Uterus (tissue), 4 donors: Measurements from ENCODE around the gene SCN8A. TPM values are rescaled to one million over a fixed set of nuclear protein-coding genes. Genes with fewer than 3 reads are reported as not detected.
"Not testable (repeated sequence)": the region's sequence is repeated elsewhere in the genome, so short reads cannot be mapped to it uniquely, and the experiment has no call there.

Source experiments
- DNase-seq, 2 donors: peaks; one replicate each; pipeline ENCODE4 v3.0.0-alpha.2; 2019 to 2020
- H3K27ac ChIP-seq, 2 donors: fragments of 200-600 bp; sonication (generic); 1 replicate in 1 of 2; 2 replicates in 1 of 2; pipeline ENCODE4 v1.5.1; 2016 to 2018
- H3K27me3 ChIP-seq, 2 donors: fragments of 200-600 bp; sonication (generic); one replicate each; pipeline ENCODE4 v1.5.1; 2018 to 2019; ENCODE audit warnings: control low read depth in 1 of 2
- H3K36me3 ChIP-seq, 2 donors: fragments of 200-600 bp; sonication (generic); one replicate each; pipeline ENCODE4 v1.5.1; 2019; ENCODE audit warnings: control low read depth in 1 of 2
- H3K4me1 ChIP-seq, 2 donors: fragments of 200-600 bp; sonication (generic); one replicate each; pipeline ENCODE4 v1.5.1; 2018 to 2019; ENCODE audit warnings: control low read depth in 1 of 2
- H3K4me3 ChIP-seq, 2 donors: fragments of 200-600 bp; sonication (generic); 1 replicate in 1 of 2; 2 replicates in 1 of 2; pipeline ENCODE4 v1.5.1; 2018 to 2019; ENCODE audit warnings: mild to moderate bottlenecking in 1 of 2
- H3K9me3 ChIP-seq, 2 donors: fragments of 200-600 bp; sonication (generic); one replicate each; pipeline ENCODE4 v1.5.1; 2019; ENCODE audit warnings: control low read depth in 1 of 2
- POLR2A ChIP-seq, 2 donors: fragments of 450-650 bp; IDR thresholded peaks; one replicate each; pipeline ENCODE4 v1.6.1; 2016; ENCODE audit warnings: antibody characterized with exemption in 2 of 2, mild to moderate bottlenecking in 1 of 2, moderate library complexity in 1 of 2
- intact Hi-C: fragments of 100-400 bp; cut with DNase I; formaldehyde crosslinking; loops from one replicate; pipeline ENCODE4 v1.15.1; 2023; ENCODE audit warnings: low total_unique reads
- total RNA-seq, 4 donors: library from RNA; depleted of rRNA in 3 of 4; stranded (reverse); fragments of >200 nt in 3 of 4; gene quantifications; one replicate each; pipeline versions ENCODE4 v1.1.0 to v1.2.4, GENCODE V29; 2014 to 2023
- TF ChIP-seq, protein P1 (sequence below), 4 experiments: fragments of 200-600 bp in 2 of 4; fragments of 450-650 bp in 2 of 4; sonication (generic) in 2 of 4; IDR thresholded peaks; one replicate each; pipeline ENCODE4 v1.5.1; 2016 to 2019; ENCODE audit warnings: antibody characterized with exemption in 4 of 4, mild to moderate bottlenecking in 2 of 4, moderate library complexity in 1 of 4
- donor health status: DM: yes; HTN: yes; CAD: no.

Gene SCN8A
- 1 to 10 TPM in 3 of 4 donors, not detected in 1; 1.3 to 6.7 (median 3.0) TPM for total RNA-seq

- TF ChIP-seq, protein P1, sequence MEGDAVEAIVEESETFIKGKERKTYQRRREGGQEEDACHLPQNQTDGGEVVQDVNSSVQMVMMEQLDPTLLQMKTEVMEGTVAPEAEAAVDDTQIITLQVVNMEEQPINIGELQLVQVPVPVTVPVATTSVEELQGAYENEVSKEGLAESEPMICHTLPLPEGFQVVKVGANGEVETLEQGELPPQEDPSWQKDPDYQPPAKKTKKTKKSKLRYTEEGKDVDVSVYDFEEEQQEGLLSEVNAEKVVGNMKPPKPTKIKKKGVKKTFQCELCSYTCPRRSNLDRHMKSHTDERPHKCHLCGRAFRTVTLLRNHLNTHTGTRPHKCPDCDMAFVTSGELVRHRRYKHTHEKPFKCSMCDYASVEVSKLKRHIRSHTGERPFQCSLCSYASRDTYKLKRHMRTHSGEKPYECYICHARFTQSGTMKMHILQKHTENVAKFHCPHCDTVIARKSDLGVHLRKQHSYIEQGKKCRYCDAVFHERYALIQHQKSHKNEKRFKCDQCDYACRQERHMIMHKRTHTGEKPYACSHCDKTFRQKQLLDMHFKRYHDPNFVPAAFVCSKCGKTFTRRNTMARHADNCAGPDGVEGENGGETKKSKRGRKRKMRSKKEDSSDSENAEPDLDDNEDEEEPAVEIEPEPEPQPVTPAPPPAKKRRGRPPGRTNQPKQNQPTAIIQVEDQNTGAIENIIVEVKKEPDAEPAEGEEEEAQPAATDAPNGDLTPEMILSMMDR (IDR thresholded peaks at IDR 0.05) = no peak
- TF ChIP-seq POLR2A (IDR thresholded peaks at IDR 0.05) = no peak
- no peaks in the 10 kb centered on the region for H3K27me3 ChIP-seq
- H3K4me3 ChIP-seq = peak within 1 kb of the TSS; percentile 16 to 65
- no peak within 1 kb of the TSS for H3K27ac ChIP-seq
- H3K4me1 ChIP-seq = peaks cover 0 to 3% of the 10 kb centered on the region in 2 donors
- no peaks in the 10 kb centered on the region for H3K36me3 ChIP-seq
- H3K9me3 ChIP-seq = no peaks in the 10 kb centered on the region
- intact Hi-C loops = no loop called here
- peak in 1 of 2 donors; percentile 14 for DNase-seq
Observed at GRCh38 chr12:51591016-51591901, at the start of gene SCN8A. SCN8A (plus strand) TSS chr12:51591233; CDS start chr12:51662818, 71,585 bp downstream.

- DNase-seq = no peak
- no peak overlapping the region for H3K27ac ChIP-seq
- no peak overlapping the region for H3K4me3 ChIP-seq
- TF ChIP-seq POLR2A (IDR thresholded peaks at IDR 0.05) = no peak
- TF ChIP-seq, protein P1 (IDR thresholded peaks at IDR 0.05) = no peak
- no peaks in the 10 kb centered on the region for H3K9me3 ChIP-seq
- H3K4me1 ChIP-seq = no peaks in the 10 kb centered on the region
- H3K27me3 ChIP-seq = no peaks in the 10 kb centered on the region
- H3K36me3 ChIP-seq = no peaks in the 10 kb centered on the region
- intact Hi-C loops = no loop called here
Observed at GRCh38 chr12:51546097-51546496, 44.9 kb upstream of the SCN8A start.

DNA sequence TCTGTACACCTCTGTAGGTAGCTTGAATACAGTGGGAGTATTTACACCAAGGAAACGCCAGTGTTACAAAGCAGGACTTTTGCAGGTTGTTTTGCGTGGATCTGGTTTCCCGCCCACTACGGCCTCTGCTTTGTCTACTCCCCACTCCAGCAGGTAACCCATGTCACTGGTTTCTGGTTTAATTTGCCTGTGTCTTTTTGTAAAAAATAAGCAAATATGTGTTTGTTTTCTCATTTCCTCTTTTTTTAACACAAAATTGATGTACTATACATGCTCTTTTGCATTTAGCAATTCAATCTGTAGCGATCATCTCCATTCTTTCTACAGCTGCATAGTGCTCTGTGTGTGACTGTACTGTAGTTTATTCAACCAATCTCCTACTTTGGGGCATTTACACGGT, 43.4 kb upstream of the SCN8A start:
- Histone ChIP-seq H3K4me1 (no peaks in the 10 kb centered on the region), H3K27me3 (no peaks in the 10 kb centered on the region), H3K9me3 (no peaks in the 10 kb centered on the region), H3K27ac (no peak overlapping the region), H3K4me3 (no peak overlapping the region), H3K36me3 (no peaks in the 10 kb centered on the region)
- intact Hi-C loops = no loop called here
- no peak for DNase-seq
- TF ChIP-seq, protein P1 (IDR thresholded peaks at IDR 0.05) = no peak
- TF ChIP-seq POLR2A (IDR thresholded peaks at IDR 0.05) = no peak

- Histone ChIP-seq H3K27me3 (no peaks in the 10 kb centered on the region), H3K9me3 (no peaks in the 10 kb centered on the region), H3K27ac (no peak overlapping the region), H3K4me1 (no peaks in the 10 kb centered on the region), H3K4me3 (no peak overlapping the region), H3K36me3 (no peaks in the 10 kb centered on the region)
- DNase-seq = no peak
- intact Hi-C loops = no loop called here
- no peak for TF ChIP-seq POLR2A (IDR thresholded peaks at IDR 0.05)
- TF ChIP-seq, protein P1 (IDR thresholded peaks at IDR 0.05) = no peak
Observed at GRCh38 chr12:51548241-51548640, 42.8 kb upstream of the SCN8A start.

GRCh38 chr12:51549637-51550036, 41.4 kb upstream of the SCN8A start:
- Histone ChIP-seq H3K4me1 (no peaks in the 10 kb centered on the region), H3K27me3 (no peaks in the 10 kb centered on the region), H3K27ac (no peak overlapping the region), H3K9me3 (no peaks in the 10 kb centered on the region), H3K36me3 (no peaks in the 10 kb centered on the region), H3K4me3 (no peak overlapping the region)
- intact Hi-C loops = no loop called here
- TF ChIP-seq POLR2A (IDR thresholded peaks at IDR 0.05) = no peak
- TF ChIP-seq, protein P1 (IDR thresholded peaks at IDR 0.05) = no peak
- no peak for DNase-seq

DNA sequence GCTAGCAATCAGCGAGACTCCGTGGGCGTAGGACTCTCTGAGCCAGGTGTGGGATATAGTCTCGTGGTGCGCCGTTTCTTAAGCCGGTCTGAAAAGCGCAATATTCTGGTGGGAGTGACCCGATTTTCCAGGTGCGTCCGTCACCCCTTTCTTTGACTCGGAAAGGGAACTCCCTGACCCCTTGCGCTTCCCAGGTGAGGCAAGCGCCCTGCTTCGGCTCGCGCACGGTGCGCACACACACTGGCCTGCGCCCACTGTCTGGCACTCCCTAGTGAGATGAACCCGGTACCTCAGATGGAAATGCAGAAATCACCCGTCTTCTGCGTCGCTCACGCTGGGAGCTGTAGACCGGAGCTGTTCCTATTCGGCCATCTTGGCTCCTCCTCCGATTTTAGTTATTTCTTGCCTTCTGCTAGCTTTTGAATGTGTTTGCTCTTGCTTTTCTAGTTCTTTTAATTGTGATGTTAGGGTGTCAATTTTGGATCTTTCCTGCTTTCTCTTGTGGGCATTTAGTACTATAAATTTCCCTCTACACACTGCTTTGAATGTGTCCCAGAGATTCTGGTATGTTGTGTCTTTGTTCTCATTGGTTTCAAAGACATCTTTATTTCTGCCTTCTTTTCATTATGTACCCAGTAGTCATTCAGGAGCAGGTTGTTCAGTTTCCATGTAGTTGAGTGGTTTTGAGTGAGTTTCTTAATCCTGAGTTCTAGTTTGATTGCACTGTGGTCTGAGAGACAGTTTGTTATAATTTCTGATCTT, 22.6 kb upstream of the SCN8A start:
- H3K4me1 ChIP-seq, H3K27ac ChIP-seq, H3K4me3 ChIP-seq, H3K9me3 ChIP-seq, H3K36me3 ChIP-seq, H3K27me3 ChIP-seq, DNase-seq, intact Hi-C loops: not testable (repeated sequence)
